Epithelial cell of proximal tubule (primary cell): ENCODE data around the gene HDC. TPM values are rescaled to one million over a fixed set of nuclear protein-coding genes. Genes with fewer than 3 reads are reported as not detected.

Experiments used
- DNase-seq: peaks from one replicate; pipeline ENCODE4 v3.0.0-alpha.2; 2011; ENCODE audit warnings: low read depth
- H3K4me3 ChIP-seq: 2 replicates; pipeline ENCODE4 v1.5.1; 2011; ENCODE audit warnings: low read depth, mild to moderate bottlenecking, low read length
- total RNA-seq: library from RNA; depleted of rRNA; stranded (reverse); fragments of >200 nt; gene quantifications from 2 replicates; pipeline ENCODE4 v1.2.3, GENCODE V29; 2015
- TF ChIP-seq, protein P1 (sequence below): conservative IDR thresholded peaks from 2 replicates; pipeline ENCODE4 v1.5.1; 2012; ENCODE audit warnings: low read depth, mild to moderate bottlenecking, low read length

The HDC gene, protein sequence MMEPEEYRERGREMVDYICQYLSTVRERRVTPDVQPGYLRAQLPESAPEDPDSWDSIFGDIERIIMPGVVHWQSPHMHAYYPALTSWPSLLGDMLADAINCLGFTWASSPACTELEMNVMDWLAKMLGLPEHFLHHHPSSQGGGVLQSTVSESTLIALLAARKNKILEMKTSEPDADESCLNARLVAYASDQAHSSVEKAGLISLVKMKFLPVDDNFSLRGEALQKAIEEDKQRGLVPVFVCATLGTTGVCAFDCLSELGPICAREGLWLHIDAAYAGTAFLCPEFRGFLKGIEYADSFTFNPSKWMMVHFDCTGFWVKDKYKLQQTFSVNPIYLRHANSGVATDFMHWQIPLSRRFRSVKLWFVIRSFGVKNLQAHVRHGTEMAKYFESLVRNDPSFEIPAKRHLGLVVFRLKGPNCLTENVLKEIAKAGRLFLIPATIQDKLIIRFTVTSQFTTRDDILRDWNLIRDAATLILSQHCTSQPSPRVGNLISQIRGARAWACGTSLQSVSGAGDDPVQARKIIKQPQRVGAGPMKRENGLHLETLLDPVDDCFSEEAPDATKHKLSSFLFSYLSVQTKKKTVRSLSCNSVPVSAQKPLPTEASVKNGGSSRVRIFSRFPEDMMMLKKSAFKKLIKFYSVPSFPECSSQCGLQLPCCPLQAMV
- total RNA-seq = not detected in 2 replicates

DNA sequence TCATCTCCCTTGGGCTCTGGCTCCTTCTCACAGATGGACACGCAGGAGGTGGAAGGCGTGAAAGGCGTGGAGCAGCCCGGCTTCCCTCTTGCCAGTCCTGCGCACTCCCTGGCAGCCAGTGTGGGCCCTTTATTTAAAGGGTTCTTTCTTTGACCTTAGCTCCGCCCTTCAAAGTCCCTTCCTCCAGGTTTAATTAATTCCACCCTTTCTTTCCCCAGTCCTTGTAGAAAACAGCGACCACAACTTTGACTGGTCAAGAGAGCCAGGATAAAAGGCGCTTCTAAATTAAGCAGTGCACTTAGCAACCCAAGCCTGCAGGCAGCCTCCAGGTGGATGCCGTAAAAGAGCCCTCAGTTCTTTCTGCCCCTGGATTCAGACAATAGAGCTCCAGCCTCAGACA is at the start of gene HDC:
Gene HDC, minus strand, starts transcription at position 107 of the 400 bp plus-strand sequence. Its CDS starts 103 bp downstream, at position 4.
- no peak for DNase-seq
- TF ChIP-seq, protein P1, sequence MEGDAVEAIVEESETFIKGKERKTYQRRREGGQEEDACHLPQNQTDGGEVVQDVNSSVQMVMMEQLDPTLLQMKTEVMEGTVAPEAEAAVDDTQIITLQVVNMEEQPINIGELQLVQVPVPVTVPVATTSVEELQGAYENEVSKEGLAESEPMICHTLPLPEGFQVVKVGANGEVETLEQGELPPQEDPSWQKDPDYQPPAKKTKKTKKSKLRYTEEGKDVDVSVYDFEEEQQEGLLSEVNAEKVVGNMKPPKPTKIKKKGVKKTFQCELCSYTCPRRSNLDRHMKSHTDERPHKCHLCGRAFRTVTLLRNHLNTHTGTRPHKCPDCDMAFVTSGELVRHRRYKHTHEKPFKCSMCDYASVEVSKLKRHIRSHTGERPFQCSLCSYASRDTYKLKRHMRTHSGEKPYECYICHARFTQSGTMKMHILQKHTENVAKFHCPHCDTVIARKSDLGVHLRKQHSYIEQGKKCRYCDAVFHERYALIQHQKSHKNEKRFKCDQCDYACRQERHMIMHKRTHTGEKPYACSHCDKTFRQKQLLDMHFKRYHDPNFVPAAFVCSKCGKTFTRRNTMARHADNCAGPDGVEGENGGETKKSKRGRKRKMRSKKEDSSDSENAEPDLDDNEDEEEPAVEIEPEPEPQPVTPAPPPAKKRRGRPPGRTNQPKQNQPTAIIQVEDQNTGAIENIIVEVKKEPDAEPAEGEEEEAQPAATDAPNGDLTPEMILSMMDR = no peak
- no peak within 1 kb of the TSS for H3K4me3 ChIP-seq

DNA sequence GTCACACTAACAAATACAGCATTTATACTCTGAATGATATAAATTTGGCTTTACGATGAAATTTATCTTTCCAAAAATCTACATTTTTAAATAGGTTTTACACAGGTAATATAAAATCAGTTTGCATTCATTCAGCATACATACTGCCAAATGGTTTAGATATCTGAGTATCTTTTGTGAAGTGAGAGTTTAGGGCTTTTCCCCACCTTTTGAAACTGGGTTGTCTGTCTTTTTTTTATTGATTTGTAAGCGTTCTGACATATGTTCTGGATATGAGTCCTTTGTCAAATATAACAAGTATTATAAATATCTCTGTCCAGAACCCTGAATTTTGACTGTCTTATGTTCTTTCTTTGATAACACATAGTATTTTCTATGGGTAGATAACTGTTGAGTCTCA is 47.1 kb upstream of the HDC start:
- TF ChIP-seq, protein P1 = no peak

DNA sequence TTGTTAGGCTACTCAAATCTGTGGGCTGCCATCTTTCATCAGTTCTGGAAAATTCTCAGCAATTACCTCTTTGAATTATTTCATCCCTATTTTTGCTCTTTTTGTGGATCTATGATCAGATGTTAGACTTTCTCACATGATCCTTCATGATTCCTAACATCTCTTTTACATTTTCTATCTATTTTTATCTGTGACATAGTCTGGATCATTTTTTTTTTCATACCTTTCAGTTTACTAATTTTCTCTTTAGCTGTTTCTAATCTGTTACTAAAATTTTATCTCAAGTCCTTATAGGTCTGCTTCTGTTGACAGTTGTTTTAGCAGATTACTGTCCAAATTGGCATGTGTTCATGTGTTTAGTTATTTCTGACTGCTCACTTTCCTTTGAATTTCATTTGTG is 42.3 kb upstream of the HDC start:
- TF ChIP-seq, protein P1 = no peak
- no peak for DNase-seq
- no peak overlapping the region for H3K4me3 ChIP-seq

More for the DNA sequence above, 47.1 kb upstream of the HDC start:
- no peak for DNase-seq
- no peak overlapping the region for H3K4me3 ChIP-seq

DNA sequence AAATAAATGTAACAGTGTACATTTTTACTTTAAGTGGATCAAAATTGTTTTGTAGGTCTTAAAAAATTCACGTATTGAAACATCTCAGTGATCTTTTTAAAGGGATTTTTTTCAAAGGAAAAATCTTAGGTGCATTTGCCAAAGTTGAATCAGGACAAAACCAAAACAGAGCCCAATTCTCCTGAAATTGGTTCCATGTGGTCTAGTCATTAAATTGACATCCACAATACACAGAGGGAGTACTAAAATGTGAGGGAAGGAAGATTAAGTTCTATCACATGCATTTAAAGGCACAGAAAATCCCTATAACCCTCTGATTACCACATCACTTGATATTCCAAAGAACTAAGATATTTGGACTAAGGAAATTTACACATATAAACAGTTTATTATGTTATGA is 39.3 kb upstream of the HDC start:
- no peak for DNase-seq
- TF ChIP-seq, protein P1 = no peak
- no peak overlapping the region for H3K4me3 ChIP-seq

DNA sequence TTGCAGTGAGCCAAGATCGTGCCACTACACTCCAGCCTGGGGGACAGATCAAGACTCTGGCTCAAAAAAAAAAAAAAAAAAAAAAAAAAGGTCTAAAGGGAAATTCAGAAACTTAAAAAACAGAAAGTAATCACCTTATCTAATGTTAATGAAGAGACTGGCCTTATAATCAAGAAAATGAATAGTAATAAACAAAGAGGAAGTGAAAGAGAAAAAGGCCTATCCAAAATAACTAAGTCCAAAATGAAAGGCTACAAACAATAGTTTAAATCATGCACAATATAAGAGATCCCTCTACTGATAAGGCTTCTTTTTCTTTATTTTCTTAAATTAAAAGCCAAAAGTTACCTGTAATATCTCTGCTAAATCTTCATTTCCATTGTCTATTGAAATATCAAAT is 37.1 kb upstream of the HDC start:
- TF ChIP-seq, protein P1 = no peak
- DNase-seq = no peak
- no peak overlapping the region for H3K4me3 ChIP-seq

DNA sequence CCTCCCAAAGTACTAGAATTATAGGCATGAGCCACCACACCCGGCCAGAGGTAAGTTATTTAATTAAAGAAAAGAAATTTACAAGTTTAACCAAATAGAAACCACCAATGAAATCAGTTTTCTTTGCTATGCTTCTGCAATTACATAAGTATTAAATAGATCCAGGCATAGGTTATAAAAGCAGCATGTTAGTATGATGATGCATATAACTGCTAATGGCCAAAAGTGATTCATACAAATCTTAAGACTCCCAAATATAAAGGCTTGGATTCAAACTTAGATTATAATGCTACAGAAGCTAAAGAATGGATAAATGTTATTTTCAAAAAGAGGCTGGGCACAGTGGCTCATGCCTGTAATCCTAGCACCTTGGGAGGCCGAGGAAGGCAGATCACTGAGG is 32.8 kb upstream of the HDC start:
- TF ChIP-seq, protein P1 = no peak
- no peak overlapping the region for H3K4me3 ChIP-seq
- no peak for DNase-seq

DNA sequence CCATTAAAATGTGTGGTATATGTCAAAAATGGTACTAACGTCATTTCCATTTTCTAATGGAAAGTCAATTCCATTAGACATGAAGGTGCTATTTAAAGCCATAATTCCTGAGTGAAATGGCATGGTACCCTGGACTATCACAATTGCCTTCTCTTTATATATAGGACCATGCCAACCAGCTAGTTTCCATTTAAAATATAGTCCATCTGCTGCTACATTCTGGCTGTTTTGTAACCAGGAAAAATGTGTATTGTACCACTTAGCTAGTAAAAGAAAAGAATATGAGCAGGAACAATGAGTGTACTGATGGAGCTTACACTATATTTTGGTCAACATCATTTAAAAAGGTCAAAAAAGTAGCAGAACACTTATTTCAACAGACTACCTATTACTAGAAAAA is 30.4 kb upstream of the HDC start:
- no peak for DNase-seq
- TF ChIP-seq, protein P1 = no peak
- no peak overlapping the region for H3K4me3 ChIP-seq
